GM19328 (cell line): ENCODE results near the gene LUZP1.

Source experiments
- ATAC-seq: cut with Tn5 transposase; IDR thresholded peaks from one replicate; pipeline ENCODE4 v1.9.1; 2021; ENCODE audit warnings: mild to moderate bottlenecking, moderate library complexity; ENCODE audit not compliant: unreplicated experiment

Gene LUZP1

DNA sequence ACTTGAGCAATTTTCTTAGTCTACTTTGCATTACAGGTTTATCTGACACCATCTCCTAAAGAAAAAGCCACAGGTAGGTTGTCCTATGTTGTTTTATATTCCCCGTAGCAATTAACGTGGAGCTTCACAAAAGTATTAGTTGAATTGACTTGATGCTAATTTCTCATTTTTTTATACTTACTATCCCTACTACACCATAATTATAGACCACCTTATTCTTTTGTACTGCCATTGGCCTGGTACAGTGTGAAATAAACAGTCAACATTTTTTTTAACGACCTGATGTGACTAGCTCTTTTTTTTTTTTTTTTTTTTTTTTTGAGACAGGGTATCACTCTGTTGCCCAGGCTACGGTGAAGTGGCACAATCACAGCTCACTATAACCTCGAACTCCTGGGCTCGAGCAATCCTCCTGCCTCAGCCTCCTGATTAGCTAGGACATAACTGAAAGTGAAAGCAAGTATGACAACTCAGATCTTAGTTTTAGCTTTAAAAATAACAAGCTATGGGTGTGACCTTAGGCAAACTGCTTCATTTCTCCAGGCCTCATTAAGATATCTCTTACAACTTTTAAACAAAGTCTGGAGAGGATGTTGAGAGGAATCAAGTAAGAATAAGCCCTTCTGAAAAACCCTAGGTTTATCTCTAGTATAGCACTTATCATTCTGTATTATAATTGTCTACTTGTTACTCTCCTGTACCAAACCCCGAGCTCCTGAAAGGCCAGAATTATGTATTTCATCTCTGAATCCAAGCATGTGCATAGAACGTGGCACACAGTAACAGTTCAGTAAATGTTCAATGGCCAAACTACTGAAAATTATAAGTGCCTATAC is 49.5 kb downstream of the LUZP1 start:
- ATAC-seq, result no peak

GRCh38 chr1:23118407-23118806 is 50.2 kb downstream of the LUZP1 start:
- ATAC-seq, result no peak

GRCh38 chr1:23116921-23117699 is 51.5 kb downstream of the LUZP1 start:
- ATAC-seq, result no peak

DNA sequence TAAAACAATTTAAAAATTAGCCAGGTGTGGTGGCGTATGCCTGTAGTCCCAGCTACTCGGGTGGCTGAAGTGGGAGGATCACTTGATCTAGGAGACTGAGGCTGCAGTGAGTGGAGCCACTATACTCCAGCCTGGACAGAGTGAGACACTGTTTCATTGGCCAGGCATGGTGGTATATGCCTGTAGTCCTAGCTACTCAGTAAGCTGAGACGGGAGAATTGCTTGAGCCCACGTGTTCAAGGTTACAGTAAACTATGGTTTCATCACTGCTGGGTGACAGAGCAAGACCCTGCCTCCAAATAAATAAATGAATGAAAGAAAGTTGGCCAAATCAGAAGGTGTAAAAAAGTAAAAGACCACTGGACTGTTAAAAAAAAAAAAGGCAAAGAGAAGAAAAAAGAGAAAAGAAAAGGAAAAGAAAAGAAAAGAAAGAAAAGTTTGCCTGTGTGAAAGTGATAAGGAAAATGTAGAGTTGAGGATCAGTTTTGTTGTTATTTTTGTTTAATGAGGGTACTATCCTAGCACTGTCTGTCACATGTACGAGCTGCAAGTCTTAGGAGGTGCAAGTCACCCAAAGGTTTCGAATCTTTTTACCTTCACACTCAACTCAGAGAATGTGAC is 52.3 kb downstream of the LUZP1 start:
- ATAC-seq, result no peak

DNA sequence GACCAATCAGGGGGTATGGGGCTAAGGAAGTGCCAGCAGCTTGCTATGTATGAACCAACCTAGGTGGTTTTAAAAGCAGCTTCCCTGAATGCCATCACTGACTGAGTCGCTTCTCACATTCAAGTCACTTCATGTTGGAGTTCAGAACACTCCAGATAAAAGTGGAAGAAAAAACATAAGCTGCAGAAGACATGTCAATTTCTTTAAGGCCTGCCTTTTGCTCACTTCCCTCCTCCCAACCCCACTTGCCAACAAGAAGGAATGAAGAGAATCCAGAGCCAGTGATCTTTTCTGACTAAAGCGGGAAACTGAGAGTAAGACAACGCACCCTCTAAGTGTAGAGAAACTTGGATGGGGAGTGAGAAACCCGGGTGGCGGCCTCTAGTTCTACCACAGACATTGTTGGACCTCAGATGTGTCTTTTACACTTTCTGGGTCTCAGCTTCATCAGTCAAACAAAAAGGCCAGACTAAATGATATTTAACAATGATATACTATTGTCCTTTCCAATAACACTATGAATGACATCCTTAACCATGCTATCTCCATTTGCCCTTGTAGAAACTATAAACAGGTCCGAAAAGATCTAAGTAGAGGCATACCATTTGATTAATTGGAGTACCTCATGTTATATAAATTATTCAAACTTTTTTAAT is 54.1 kb downstream of the LUZP1 start:
- no peak for ATAC-seq

- no peak for ATAC-seq
Measured at GRCh38 chr1:23111600-23112535, 56.8 kb downstream of the LUZP1 start.

DNA sequence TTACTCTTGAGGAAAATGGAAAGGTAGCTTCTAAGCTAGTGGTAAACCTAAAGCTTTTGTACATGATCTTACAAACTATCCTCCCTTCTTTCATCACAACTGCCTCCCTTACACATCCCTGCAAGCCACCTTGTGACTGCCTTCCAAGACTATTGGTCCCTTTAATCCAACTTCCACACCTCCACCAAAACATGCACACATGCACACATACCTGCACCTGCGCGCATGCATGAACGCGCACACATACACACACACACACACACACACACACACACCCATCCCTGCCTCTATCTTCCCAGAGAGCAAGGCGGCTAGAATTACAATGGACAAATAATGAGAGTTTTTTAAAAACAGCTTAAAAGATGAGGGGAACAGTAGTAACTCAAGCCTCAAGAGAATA is 58.3 kb downstream of the LUZP1 start:
- no peak for ATAC-seq

DNA sequence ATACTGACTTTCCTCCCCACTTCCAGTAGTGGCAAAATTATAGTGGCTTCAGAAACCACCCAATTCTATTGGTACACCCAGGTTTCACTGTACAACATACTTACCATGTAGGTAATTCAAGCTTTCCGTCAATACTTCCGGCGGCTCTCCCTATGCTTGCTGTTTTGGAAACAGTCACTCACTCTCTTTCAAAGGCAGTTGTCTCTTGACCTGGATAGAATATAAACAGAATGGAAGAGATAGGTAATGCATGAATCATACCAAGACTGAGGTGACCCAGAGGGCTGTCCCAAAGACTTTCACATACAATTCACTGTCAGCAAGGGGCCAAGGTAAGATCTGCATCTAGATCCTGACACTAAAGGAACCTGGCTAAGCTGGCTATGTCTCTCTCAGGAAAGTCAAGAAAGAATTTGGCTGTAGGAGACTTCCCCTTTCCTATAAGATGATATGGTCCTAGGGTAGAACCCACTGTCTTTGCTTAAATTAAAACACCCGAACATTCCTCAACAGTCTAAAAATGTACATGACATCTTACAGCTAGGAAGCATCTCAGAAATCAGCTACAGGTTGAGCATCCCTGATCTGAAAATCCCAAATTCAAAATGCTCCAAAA is 59.6 kb downstream of the LUZP1 start:
- no peak for ATAC-seq

GRCh38 chr1:23103001-23103889 is 65.4 kb downstream of the LUZP1 start:
- ATAC-seq, result no peak

- no peak for ATAC-seq
Measured at GRCh38 chr1:23102289-23102688, 66.4 kb downstream of the LUZP1 start.

DNA sequence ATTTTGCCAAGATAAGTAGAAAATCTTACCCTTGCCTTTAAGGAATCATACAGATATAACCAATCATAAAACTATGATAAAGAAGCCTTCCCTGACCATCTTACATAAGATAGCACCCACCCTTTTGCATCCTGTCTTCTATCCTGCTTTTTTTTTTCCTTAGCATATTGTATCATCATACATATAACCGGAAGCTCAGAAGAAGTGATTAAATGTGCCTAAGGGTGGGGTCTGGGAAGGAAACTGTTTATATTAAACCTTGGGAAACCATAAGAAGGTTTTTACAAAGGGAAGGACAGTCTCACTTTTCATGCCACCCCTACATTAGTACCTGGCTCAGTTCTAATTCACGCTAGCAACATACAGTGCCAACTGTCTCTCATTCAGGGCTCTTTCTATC is 66.8 kb downstream of the LUZP1 start:
- ATAC-seq, result no peak

GRCh38 chr1:23101101-23101827 is 67.4 kb downstream of the LUZP1 start:
- no peak for ATAC-seq

GRCh38 chr1:23100074-23100748 is 68.4 kb downstream of the LUZP1 start:
- no peak for ATAC-seq

- no peak for ATAC-seq
Measured at GRCh38 chr1:23099171-23099536, 69.5 kb downstream of the LUZP1 start.

DNA sequence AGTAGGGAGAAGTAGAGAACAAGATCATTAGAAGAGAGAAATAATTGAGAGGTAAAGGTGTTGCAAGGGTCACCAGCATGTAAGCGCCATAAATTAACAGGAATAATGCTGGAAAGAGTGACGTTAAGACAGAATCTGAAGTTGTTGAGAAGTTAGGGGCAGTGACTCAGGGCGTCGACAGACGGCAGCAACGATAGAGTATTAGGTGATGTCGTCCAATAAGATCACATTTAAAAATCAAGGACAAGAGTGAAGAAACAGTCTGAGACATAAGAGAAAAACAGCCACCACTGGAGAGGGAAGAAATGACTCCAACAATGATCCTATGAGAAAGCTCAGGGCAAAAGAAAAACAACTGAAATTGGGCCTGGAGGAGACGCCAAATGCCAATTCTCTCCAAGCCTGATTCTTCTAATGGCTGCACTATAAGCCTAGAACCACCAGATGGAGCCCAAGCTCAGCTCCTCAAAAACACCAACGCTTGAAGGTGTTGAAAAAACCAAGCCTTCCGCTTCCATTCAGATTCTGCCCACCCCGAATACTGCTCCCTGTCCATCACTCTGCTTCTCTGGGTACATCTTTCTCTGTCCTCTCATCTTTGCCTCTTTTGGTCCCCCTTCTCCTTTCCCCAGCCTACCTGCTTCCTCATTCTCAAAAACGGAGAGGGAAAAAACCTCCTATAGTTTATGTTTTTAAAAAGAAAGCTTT is 70.0 kb downstream of the LUZP1 start:
- ATAC-seq, result no peak

- ATAC-seq, result no peak
Measured at GRCh38 chr1:23097316-23097715, 71.3 kb downstream of the LUZP1 start.

GRCh38 chr1:23092447-23092846 is 76.2 kb downstream of the LUZP1 start:
- no peak for ATAC-seq
